Bone marrow (tissue), 2 donors: ENCODE results near the gene ZBTB7B.
A peak's percentile ranks its signal among the peaks of the same experiment; 100 is the strongest.

Experiments used
- DNase-seq, 2 donors: peaks; one replicate each; lab custom pipeline; 2025; lab: John Stamatoyannopoulos, UW

Gene ZBTB7B

DNA sequence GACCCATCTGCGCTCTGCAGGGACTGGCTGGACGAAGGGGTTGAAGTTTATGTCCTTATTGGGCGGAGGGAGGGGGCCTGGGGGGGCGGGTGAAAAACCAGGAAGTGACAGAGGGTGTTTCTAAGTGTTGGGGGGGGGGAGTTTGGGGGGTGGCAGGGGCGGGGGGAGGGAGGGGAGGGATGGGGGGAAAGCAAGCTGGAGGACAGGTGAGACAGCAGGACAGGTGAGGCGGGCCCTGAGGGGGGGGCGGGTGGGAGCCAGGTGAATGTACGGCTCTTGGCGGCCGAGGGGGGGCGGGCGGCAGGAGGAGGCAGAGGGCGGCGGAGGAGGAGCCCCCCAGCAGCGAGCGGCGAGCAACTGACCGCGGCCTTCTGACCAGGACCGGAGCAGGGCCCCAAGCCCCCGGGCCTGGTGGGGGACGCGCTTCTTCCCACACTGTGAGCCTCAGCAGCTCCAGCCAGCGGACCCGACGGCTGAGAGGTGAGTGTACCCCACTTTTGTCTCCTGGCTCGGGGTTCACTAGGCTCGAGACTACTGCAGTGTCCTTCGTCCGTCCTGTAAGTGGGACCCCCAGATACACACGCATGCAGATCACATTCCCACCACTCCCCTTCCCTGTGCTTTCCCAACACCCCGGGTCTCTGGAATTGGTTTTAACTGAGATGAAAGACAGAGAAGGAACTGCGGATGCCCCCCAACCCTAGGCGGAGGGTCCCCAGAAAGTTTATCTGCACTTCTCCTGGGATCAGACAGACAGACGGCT, at the start of gene ZBTB7B:
Gene ZBTB7B, plus strand, starts transcription at position 339 of the 763 bp plus-strand sequence. CDS start 11,859 bp downstream, outside the sequence.
- no peak for DNase-seq

GRCh38 chr1:154953611-154954038, 49.0 kb upstream of the ZBTB7B start:
- DNase-seq: no peak

GRCh38 chr1:154954541-154954940, 48.1 kb upstream of the ZBTB7B start:
- DNase-seq: no peak

DNA sequence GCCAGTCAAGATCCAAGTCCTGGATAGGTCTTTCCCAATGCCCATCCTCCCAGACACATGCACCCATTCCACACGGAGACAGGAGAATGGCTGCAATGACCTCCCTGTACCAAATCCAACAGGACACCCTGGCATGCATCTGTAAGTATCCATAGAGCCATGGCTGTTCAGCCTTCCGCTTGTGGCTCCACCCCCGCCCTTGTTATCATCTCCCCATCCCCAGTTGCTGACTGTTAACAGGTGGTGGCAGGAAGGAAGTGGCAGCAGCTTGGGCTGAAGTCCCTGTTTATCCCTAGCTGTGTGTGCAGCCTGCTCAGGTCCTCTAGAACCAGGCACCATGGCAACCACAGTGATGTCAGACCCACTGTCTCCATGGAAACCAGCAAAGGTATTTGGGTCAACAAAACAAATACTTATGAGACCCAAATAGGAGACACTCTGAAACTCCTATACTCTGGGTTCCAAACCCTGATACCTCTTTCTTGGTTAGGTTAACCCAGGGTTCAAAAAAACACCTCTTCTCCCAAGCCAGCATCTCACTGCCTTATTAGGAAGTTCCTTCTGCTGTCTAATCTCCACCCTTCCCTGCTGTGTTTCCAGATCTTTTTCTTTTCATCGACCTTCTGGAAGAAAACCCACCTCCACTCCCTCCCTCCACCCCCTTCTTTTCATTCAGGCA, 47.4 kb upstream of the ZBTB7B start:
- DNase-seq: peak in 1 of 2 donors; percentile 47

DNA sequence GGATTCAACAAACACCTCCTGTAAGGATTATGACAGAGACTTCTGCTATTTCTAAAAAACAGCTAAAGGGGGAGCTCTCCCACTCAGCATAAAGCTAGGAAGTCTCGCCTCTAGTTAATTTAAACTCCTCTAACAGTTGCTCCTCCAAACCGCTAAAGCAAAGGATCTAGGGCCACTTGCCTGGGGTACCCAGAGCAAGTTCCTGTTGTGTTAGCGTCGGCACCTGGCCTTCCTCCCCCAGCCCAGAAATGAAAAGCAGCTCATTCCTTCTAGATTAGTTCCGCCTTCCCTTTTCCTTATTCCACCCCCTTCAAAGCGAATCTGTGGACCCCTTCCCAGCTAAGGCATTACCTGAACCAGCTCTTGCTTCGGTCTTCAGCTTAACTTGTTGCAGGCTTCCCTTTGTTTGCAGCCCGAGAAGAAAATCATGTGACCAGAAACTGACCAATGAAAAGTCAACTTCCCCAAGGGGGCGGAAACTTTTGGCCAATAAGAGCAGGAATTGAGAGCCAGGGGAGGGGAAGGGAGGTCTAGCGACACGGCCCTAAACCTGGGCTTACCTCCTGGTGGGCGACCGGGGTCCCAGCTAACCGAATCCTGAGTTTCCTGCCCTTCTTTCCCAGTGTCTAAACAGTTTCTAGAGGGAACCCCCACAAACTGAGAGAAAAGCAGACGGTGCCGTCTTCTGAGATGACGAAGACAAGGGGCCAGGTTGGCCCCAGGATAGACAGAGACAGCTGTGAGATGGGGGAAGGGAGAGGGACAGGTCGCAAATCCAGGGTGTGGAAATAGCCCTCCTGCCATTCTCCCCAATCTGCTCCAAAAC, 46.7 kb upstream of the ZBTB7B start, which contains the start of gene PBXIP1:
Gene PBXIP1, minus strand, starts transcription at position 382 of the 826 bp plus-strand sequence. CDS start 2,378 bp downstream, outside the sequence.
- peak; percentile 47 to 84 for DNase-seq

GRCh38 chr1:154956544-154956941, 46.1 kb upstream of the ZBTB7B start:
- DNase-seq: no peak

- DNase-seq: no peak
These were observed 45.4 kb upstream of the ZBTB7B start for GRCh38 chr1:154957091-154957657.

- no peak for DNase-seq
These were observed 44.6 kb upstream of the ZBTB7B start for GRCh38 chr1:154958036-154958435.

DNA sequence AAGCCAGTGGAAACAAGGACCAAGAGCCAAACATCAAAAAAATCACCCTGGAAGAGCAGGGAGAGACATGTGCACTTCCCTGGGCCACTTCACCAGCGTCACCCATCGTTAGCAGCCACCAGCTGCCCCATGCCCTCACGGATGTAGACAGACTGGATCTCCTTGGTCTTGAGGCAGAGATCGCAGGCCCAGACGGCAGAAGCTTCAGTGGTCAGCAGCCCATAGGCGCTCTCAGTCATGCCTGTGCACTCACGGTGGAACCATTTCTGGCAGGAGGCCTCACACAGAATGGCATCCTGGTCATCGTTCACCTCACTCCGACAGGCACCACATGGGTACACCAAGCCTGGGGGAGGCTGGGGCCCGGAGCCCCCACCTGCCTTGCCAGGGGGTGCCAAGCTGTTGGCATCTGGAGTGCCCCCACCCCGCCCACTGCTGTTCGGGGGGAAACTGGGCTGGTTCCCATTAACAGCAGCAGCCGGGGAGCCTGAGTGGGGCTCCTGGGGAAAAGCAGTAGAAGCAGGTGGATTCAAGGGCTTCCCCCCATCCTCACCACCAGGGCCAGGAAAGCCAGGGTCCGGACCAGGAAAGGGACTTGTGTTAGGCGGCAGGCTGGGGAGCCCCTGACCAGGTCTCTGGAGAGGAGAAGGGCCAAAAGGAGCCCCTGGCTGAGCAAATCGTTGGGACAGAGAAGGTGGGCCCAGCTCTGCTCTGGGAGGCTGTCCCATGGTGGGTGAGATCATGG, 43.7 kb upstream of the ZBTB7B start:
- DNase-seq: no peak

GRCh38 chr1:154959426-154959780, 43.2 kb upstream of the ZBTB7B start:
- DNase-seq: no peak

- no peak for DNase-seq
These were observed 42.0 kb upstream of the ZBTB7B start for GRCh38 chr1:154960446-154961136.

GRCh38 chr1:154961207-154962155, 41.1 kb upstream of the ZBTB7B start, which contains the start of gene PYGO2:
TSS of gene PYGO2 (minus strand) at chr1:154961782. CDS start at chr1:154961576, 206 bp downstream.
- peak; percentile 42 to 92 for DNase-seq

DNA sequence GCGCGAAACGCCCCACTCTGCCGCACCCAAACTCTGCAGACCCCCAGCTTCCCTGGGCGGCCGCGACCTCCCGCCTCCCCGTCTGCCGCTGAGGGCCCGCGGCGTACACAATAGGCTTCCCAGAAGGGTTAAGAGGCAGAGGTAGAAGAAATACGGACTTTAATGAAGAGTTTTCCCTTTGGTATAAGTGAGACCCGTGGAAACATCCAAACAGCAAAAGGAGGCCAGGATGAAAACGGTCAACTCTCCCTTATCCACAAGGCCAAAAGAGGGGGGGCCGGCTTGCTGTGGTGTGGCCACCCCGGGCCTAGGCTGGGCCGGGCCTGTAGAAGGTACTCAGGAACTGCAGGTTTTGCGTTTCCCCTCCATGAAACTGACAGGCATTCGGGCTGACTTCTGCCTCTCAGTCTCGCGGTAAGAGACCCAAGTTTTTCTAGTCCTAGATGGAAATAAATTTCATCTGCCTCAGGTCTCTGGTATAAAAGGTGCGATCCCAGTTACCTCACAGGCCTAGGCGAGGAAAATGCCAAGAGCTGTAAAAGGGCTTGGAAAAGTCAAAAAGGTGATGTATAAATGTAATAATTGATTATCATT, 40.3 kb upstream of the ZBTB7B start:
- DNase-seq: no peak

DNA sequence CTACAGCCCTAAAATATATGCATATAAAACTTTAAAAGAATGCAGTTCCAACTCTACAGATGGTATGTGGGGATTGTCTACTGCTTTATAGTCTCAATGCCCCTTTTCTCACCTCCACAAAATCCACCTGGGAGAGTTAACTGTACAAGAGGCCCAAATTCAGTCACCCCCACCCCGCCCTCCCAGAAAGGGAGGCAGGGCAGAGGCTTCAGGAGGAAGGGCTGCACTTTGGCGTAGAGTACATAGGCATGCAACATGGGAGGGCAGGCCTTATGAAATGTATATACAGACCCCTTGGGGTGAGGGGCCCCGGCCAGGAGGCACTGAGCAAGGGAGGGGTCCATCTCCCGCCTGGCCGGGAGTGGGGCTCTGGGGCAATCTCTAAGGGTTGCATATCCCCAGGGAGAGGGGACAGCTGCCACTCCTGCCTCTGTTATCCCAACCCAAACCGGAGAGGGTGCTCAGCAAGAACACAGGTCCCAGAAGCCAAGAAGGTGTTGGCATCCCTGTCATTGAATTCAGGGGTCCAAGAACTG, 39.7 kb upstream of the ZBTB7B start:
- DNase-seq: no peak

DNA sequence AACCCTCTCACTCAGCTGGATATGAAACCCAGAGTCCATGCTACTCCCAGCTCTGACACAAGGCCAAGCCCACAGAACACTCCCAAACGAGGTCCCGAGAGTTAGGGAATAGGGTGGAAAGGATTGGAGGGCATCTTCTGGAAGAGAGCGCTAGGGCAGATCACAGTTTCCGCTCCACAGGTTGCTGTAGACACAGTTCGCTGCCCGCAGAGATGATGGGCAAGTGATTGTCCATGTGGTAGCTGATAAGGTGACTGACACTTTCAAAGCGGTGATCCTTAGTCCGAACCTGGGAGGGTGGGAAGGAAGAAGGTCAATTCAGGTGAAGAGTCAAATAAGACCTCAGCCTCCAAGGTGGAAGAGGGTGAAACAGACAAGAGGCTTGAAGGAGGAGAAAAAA, 39.0 kb upstream of the ZBTB7B start:
- DNase-seq: no peak

DNA sequence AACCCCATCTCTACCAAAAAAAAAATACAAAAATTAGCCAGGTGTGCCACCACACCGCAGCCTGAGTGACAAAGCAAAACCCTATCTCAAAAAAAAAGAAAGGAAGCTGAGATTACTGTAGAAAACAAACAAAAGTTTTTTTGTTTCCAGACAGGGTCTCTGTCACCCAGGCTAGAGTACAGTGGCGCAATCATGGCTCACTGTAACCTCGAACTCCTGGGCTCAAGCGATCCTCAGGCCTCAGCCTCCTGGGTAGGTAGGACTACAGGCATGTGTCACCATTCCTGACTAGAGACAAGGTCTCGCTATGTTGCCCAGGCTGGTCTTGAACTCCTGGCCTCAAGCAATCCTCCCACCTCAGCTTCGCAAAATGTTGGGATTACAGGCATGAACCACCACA, 38.2 kb upstream of the ZBTB7B start:
- DNase-seq: no peak

DNA sequence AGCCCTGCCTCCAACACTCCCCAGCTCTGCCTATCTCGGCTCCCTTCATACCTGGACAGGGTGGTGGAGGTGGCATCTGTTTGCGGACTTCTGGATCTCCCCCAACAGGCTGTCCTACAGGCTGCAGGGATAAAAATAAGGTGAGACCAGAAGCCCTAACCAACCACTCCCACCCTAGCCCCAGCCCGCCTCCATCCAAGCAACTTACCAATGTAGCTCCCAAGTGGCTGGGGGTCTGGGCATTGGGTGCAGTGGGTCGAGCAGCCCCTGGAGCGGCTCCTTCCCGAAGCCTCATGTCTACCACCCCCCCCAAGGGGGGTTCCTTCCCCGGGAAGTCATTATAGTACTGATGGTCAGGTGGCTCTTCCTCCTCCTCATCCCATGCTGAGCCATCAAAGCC, 36.5 kb upstream of the ZBTB7B start:
- no peak for DNase-seq

DNA sequence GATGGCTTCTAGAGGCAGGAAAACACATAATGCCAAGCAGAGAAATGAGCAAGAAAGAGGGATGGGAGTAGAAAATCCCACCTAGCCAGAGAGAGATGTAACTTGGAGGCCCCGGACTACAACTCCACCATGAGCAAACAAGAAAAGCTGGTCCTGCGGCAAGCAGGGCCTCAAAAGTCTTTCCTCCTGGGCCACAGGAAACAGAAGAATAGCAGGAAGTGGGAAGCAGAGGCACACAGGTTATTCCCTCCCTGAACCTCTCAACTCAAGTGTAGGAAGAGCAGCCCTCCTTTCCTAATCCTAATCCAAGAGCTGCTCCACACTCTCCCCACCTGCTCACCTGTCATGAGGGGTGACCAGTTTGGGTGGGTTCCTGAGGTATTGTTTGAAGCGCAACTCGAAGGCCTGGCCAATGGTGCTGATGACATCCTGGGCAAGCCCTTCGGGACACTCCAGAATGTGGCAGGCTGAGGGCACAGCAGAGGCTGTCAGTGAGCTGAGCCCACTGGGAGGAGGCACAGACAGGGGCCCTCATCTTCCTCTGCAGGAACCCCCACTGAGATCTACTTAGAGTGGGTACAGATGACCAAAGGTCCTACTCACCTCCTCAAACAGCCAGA, 35.2 kb upstream of the ZBTB7B start:
- no peak for DNase-seq
